Measurements from ENCODE around the gene TACC2.

DNA sequence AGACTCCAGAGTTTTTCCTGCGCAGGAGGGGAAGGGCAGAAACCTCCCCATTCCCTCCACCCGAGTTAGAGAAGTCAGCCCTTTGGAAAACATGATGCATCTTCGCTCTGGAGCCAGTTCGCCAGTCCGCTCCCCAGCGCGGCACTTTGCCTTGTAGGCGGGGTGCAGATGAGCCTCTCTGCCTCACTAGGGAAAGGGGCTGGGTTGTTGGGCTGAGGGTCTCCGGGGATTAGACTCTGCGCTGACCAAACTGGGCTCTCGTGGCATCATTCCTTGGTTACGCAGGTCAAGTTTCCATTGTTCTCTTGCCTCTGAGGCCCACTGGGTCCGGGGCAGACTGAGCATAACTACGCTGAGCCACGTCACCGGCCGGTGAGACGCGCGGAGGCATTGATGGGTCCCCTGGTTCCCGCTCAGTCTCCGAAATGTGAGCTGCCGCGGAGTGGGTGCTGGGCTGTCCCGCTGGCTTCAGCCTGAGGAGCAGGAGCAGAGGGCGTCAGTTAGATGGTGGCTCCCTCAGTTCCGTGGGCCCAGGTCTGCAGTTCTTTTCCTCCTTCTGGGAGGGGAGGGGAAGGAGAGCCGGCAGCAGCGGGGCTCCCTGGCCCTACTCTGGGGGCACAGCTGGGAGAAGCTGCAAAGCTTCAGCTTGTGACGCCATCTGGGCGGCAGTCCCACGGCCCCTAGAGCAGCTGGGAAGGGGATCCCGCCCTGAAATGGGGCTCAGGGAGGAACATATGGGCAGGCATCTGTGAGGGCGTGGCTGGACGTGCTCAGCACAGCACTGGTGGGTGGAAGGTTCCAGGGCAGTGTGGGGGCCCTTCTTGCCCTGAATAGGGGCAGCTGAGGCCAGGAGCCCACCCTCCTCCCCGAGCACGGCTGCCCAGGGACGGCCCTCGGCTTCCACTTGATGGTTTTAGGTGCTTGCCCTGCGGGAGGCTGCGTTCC, 160.9 kb downstream of the TACC2 start:
- TF ChIP-seq POLR2A (IDR thresholded peaks at IDR 0.05; ENCODE audit: low read length) (no peak), GATA1 (IDR thresholded peaks at IDR 0.05; ENCODE audit: low read depth, low read length) (no peak)
